CD4-positive, alpha-beta T cell (primary cell): ENCODE results near the gene CDH4. TPM values are rescaled to one million over a fixed set of nuclear protein-coding genes. Genes with fewer than 3 reads are reported as not detected.

ENCODE experiments used
- ATAC-seq: fragments of 200-7000 bp; cut with Tn5 transposase; one replicate; pipeline ENCODE4 v1.10.0; 2022; ENCODE audit warnings: mild to moderate bottlenecking; ENCODE audit not compliant: poor library complexity
- CTCF ChIA-PET: fragments of 350-600 bp; sonication (Branson Sonifier 250); formaldehyde crosslinking; loops from one replicate; lab custom pipeline; 2021; ENCODE audit warnings: antibody characterized with exemption, inconsistent platforms; lab: Charles Lee
- POLR2A ChIA-PET: fragments of 350-600 bp; sonication (Branson Sonifier 250); formaldehyde crosslinking; loops from one replicate; lab custom pipeline; 2021; ENCODE audit warnings: antibody characterized with exemption, inconsistent platforms; lab: Charles Lee
- DNase-seq, 14 experiments: peaks; one replicate each; pipeline ENCODE4 v3.0.0-alpha.2; 2013 to 2020; ENCODE audit warnings: mixed read lengths in 2 of 14
- H3K27ac ChIP-seq, 2 donors: one replicate each; pipeline versions ENCODE4 v1.5.1 to v1.7.0; 2013; ENCODE audit warnings: low read length in 2 of 2, low read depth in 1 of 2, mild to moderate bottlenecking in 1 of 2
- H3K27me3 ChIP-seq, 2 experiments: 1 replicate in 1 of 2; 2 replicates in 1 of 2; pipeline versions ENCODE4 v1.6.1 to v1.7.0; 2013; ENCODE audit warnings: low read length in 2 of 2, control low read depth in 1 of 2, mild to moderate bottlenecking in 1 of 2, moderate library complexity in 1 of 2; ENCODE audit not compliant: insufficient read depth in 2 of 2, control insufficient read depth in 1 of 2
- H3K36me3 ChIP-seq: one replicate; pipeline ENCODE4 v1.6.1; 2013; ENCODE audit warnings: low read length, control low read depth; ENCODE audit not compliant: insufficient read depth
- H3K4me1 ChIP-seq: one replicate; pipeline ENCODE4 v1.6.1; 2013; ENCODE audit warnings: low read length, control low read depth; ENCODE audit not compliant: insufficient read depth
- H3K4me3 ChIP-seq: one replicate; pipeline ENCODE4 v1.5.1; 2013; ENCODE audit warnings: mild to moderate bottlenecking, low read length, moderate library complexity
- H3K9me3 ChIP-seq, 2 experiments: 1 replicate in 1 of 2; 2 replicates in 1 of 2; pipeline versions ENCODE4 v1.6.1 to v1.7.0; 2013; ENCODE audit warnings: low read length in 2 of 2, mild to moderate bottlenecking in 2 of 2, control low read depth in 1 of 2, moderate library complexity in 1 of 2; ENCODE audit not compliant: control insufficient read depth in 1 of 2, insufficient read depth in 1 of 2
- H3K27ac Mint-ChIP-seq: one replicate; pipeline ENCODE4 v1.8.0; 2020; ENCODE audit warnings: mixed read lengths
- H3K27me3 Mint-ChIP-seq: one replicate; pipeline ENCODE4 v1.8.0; 2021; ENCODE audit warnings: mixed read lengths
- H3K36me3 Mint-ChIP-seq: one replicate; pipeline ENCODE4 v1.8.0; 2021; ENCODE audit warnings: low read depth, mixed read lengths
- H3K4me1 Mint-ChIP-seq: one replicate; pipeline ENCODE4 v1.8.0; 2021; ENCODE audit warnings: low read depth, mixed read lengths
- H3K4me3 Mint-ChIP-seq: one replicate; pipeline ENCODE4 v1.8.0; 2020; ENCODE audit warnings: mild to moderate bottlenecking, mixed read lengths
- H3K9me3 Mint-ChIP-seq: one replicate; pipeline ENCODE4 v1.8.0; 2020; ENCODE audit warnings: mixed read lengths
- intact Hi-C, 2 experiments: fragments of 100-400 bp; cut with DNase I in 1 of 2; cut with micrococcal nuclease in 1 of 2; formaldehyde crosslinking; loops; one replicate each; pipeline versions ENCODE4 v1.15.1 to v1.9.0; 2023 to 2025; cut with DNase I, micrococcal nuclease
- total RNA-seq, 174 experiments: library from RNA in 2 of 174; stranded (reverse) in 2 of 174; gene quantifications; one replicate each; pipeline ENCODE4 v1.2.3 and lab custom pipeline; 2021 to 2026
- TF ChIP-seq, protein P1 (sequence below): fragments of 200-600 bp; IDR thresholded peaks from one replicate; pipeline ENCODE4 v1.8.0; 2022; ENCODE audit warnings: antibody characterized with exemption, mild to moderate bottlenecking

The CDH4 gene
- total RNA-seq, 2 experiments from 2014 or later: 0.11 TPM

DNA sequence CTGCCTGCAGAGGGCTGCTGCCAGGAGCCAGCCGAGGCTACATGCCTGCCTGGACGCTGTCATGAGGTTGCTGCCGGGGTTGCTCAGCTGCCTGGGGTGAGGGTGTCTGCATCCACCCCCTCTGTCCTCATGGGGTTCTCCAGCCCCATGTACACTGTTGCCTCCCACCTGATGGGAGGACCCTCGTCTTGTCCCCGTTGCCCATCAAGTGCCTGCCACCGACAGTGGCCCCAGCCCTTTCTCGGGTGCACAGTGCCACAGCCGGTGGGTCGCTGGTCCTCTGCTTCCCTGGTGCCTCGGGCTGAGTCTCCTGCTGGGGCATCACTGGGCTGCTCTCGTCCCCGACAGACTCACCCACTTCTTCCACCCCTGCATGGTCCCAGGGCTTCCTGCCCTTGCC, 313.7 kb downstream of the CDH4 start:
- H3K9me3 Mint-ChIP-seq: no peaks in the 10 kb centered on the region
- ChIA-PET CTCF (no interaction called here), POLR2A (no interaction called here)
- no peaks in the 10 kb centered on the region for H3K4me1 ChIP-seq
- H3K27ac Mint-ChIP-seq: no peak overlapping the region
- H3K36me3 ChIP-seq: no peaks in the 10 kb centered on the region
- no peak overlapping the region for H3K27ac ChIP-seq
- H3K4me1 Mint-ChIP-seq: no peaks in the 10 kb centered on the region
- no peak overlapping the region for H3K4me3 Mint-ChIP-seq
- TF ChIP-seq, protein P1, sequence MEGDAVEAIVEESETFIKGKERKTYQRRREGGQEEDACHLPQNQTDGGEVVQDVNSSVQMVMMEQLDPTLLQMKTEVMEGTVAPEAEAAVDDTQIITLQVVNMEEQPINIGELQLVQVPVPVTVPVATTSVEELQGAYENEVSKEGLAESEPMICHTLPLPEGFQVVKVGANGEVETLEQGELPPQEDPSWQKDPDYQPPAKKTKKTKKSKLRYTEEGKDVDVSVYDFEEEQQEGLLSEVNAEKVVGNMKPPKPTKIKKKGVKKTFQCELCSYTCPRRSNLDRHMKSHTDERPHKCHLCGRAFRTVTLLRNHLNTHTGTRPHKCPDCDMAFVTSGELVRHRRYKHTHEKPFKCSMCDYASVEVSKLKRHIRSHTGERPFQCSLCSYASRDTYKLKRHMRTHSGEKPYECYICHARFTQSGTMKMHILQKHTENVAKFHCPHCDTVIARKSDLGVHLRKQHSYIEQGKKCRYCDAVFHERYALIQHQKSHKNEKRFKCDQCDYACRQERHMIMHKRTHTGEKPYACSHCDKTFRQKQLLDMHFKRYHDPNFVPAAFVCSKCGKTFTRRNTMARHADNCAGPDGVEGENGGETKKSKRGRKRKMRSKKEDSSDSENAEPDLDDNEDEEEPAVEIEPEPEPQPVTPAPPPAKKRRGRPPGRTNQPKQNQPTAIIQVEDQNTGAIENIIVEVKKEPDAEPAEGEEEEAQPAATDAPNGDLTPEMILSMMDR: no peak
- no peak for DNase-seq
- peaks cover 0 to 43% of the 10 kb centered on the region in 2 experiments for H3K9me3 ChIP-seq
- intact Hi-C loops: no loop called here
- no peak for ATAC-seq
- H3K36me3 Mint-ChIP-seq: no peaks in the 10 kb centered on the region
- no peaks in the 10 kb centered on the region for H3K27me3 ChIP-seq
- H3K4me3 ChIP-seq: no peak overlapping the region
- H3K27me3 Mint-ChIP-seq: no peaks in the 10 kb centered on the region

DNA sequence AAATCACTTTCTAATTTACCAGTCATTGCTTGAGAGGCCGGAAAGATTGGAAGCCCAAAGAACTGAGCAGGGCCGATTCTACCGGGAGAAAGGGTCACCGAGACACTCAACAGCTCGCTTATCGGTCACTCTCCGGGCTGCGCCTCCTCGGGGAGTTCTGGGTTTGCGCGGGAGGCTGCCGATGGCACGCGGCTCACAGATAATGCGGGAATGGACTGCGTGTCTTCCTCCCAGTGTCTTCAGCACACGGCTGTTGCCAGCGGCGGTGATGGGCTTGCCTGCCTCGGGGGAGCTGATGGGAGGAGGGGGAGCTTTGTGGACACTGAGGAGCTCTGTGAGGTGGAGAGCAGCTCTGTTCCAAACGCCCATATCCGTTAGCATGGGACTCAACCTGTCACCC, 314.6 kb downstream of the CDH4 start:
- no peak overlapping the region for H3K27ac ChIP-seq
- H3K36me3 ChIP-seq: no peaks in the 10 kb centered on the region
- H3K27me3 Mint-ChIP-seq: no peaks in the 10 kb centered on the region
- H3K4me3 ChIP-seq: no peak overlapping the region
- H3K9me3 Mint-ChIP-seq: no peaks in the 10 kb centered on the region
- intact Hi-C loops: no loop called here
- no peaks in the 10 kb centered on the region for H3K27me3 ChIP-seq
- peaks cover 0 to 37% of the 10 kb centered on the region in 2 experiments for H3K9me3 ChIP-seq
- DNase-seq: no peak
- H3K36me3 Mint-ChIP-seq: no peaks in the 10 kb centered on the region
- TF ChIP-seq, protein P1: no peak
- POLR2A ChIA-PET: no interaction called here
- no peak for ATAC-seq
- H3K4me1 Mint-ChIP-seq: no peaks in the 10 kb centered on the region
- CTCF ChIA-PET: no interaction called here
- no peak overlapping the region for H3K4me3 Mint-ChIP-seq
- H3K4me1 ChIP-seq: no peaks in the 10 kb centered on the region
- H3K27ac Mint-ChIP-seq: no peak overlapping the region

DNA sequence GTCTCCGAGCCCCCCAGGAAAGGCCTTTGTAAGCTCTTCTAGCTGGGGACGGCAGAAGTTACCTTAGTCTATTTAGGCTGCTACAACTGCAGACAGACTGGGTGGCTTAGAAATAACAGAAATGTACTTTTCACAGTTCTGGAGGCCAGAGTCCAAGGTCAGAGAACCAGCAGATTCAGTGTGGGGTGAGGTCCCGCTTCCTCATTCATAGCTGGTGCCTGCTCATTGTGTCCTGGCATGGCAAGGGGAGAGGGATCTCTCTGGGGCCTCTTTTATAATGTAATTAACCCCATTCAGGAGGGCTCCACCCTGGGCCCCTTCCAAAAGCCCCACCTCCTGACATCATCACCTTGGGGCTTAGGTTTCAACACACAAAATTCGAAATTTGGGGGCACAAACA, 315.1 kb downstream of the CDH4 start:
- no peaks in the 10 kb centered on the region for H3K4me1 Mint-ChIP-seq

More for the DNA sequence above, 315.1 kb downstream of the CDH4 start:
- Histone ChIP-seq H3K27me3 (no peaks in the 10 kb centered on the region), H3K36me3 (no peaks in the 10 kb centered on the region), H3K27ac (no peak overlapping the region), H3K9me3 (peaks cover 0 to 32% of the 10 kb centered on the region in 2 experiments), H3K4me3 (no peak overlapping the region), H3K4me1 (no peaks in the 10 kb centered on the region)
- ATAC-seq (no peak), DNase-seq (no peak)
- no peaks in the 10 kb centered on the region for H3K27me3 Mint-ChIP-seq
- CTCF ChIA-PET: no interaction called here
- H3K9me3 Mint-ChIP-seq: no peaks in the 10 kb centered on the region
- H3K36me3 Mint-ChIP-seq: no peaks in the 10 kb centered on the region
- H3K4me3 Mint-ChIP-seq: no peak overlapping the region
- POLR2A ChIA-PET: no interaction called here
- intact Hi-C loops: no loop called here
- TF ChIP-seq, protein P1: no peak
- no peak overlapping the region for H3K27ac Mint-ChIP-seq
